ENCODE data around the gene PPP6R2.

Gene PPP6R2

DNA sequence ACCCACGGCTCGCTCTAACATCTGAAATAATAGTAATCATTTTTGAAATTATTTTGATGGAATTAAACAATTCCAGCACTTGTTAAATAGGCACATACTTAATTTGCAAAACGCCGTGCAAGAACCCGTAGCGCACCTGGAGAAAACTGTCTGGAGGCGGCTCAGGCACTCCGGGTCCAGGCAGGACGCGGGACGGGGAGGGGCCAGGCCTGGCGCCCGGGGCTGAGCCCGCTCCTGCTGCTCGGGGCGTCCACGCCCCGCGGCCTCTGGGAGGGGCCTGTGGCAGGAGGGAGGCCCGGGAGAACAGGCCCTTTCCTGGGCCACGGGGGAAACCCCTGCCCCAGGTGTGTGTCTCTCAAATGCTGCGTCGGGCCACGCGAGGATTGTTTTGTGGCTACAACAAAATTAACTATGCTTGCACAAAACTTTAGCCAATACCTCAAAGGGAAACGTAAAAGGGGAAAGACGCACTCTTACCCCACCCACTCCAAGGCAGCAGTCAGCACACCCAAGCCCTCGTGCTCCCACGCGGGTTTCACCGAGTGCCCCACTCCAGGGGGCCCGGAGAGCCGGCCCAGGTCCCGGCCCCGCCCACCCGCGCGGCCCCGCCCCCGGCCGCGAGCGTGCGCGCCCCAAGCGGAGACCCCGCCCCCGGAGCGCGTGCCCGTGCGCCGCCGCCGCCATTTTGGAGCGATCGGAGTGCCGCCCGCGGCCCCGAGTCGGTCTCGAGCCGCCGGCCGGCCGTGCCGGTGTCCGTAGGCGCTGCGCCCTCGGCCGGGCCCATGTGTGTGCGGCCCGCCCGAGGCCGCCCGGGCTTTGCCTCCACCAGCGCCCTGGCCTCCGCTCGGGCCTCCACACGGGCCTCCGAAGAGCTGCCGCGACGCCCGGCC lies at the start of gene PPP6R2:
Gene PPP6R2, plus strand, starts transcription at position 677 of the 890 bp plus-strand sequence. CDS start 50,582 bp downstream, outside the sequence.
- no peak for DNase-seq

- DNase-seq = no peak
Observed at GRCh38 chr22:50293441-50294318, 49.4 kb upstream of the PPP6R2 start.

DNA sequence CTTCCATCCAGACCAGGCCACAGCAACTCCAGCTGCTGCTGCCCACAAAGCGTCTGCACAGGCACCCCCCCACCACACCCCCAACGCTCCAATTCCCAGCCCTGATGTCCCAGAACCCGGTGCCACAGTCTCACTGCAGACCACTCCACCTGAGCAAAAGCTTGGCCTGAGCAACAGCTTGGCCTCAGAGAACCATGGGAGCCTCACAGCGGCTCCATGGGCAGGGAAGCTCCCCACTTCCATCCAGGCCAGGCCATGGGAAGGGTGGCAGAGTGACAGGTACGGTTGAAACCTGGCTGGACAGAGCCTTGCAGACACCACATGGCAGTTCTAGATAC lies 48.8 kb upstream of the PPP6R2 start:
- DNase-seq = no peak

GRCh38 chr22:50296658-50297490 lies 46.3 kb upstream of the PPP6R2 start:
- no peak for DNase-seq

GRCh38 chr22:50297510-50298265 lies 45.4 kb upstream of the PPP6R2 start:
- no peak for DNase-seq

- DNase-seq = no peak
Observed at GRCh38 chr22:50298266-50298637, 44.9 kb upstream of the PPP6R2 start.

DNA sequence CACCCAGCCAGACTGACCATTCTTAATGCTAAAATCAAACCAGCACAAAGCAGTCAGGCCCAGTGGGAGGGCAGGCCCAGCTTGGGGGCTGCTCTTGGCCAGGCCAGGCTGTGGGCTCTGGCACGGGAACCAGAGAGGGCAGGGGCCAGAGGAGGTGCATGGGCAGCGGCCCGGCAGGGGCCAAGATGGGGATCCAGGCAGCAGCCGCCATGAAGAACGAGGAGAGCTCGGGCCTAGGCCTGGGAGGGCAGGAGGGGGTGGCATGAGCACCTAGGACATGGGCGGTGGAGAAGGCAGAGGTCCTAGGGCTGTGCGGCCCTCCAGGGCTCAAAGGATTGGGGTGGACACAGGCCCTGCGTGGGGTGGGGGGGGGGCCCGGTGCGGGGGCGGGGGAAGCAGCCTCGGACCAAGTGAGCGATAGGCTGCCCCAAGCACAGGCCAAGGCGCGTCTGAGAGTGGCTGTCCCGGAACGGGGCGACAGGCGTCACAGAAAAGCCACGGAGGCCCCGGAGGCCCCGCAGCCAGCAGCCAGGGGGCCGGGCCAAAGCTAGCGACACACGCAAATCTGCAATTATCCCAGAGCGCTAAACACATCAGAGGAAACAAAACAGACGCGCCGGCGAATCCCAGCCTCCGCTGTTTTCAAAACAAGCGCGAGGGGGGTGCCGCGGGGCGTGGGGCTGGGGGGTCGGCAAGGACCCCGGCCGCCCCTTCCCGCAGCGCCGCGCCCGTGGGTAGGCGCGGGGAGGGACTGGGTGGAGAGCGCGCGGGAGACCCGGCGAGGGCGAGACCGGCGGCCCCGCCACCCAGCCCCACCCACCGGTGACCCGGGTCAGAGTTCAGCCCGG lies 44.0 kb upstream of the PPP6R2 start:
- no peak for DNase-seq

DNA sequence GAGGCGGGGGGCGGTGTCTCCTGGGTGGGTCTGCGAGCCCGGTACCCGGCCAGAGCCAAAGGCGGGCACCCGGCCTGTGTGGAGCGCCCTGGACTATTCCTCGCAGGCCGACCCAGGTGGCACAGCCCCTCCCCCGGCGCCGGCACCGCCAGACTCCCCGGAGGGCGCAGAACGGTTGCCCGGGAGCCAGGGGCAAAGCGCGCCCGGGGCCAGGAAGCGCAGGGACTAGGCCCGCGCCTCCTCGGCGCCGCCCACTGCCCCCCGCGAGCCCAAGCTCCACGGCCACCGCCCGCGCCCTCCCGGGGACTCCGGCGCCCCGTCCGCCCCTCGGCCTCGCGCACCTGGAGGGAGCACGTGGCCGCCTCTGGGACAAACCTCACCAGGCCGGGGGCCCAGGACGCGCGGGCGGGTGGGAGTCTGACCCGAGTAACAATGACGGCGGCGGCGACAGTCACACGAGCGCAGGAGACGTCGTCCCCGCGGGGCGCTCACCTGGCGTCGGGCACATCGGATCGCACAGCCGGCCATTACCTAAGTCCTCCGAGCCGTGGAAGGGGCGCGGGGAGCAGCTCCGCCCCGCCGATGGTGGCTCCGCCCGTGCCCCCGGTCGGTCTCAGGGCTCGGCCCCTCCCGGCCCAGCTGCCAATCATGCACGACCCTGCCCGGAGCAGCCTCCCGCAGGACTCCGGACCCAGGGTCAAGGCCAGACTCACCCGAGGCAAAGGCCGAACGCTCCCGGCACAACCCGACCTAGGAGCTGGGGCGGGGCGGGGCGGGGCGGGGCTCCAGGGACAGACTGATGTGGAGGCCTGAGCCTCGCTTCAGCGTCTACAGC lies 43.1 kb upstream of the PPP6R2 start:
- no peak for DNase-seq

- no peak for DNase-seq
Observed at GRCh38 chr22:50300620-50301257, 42.4 kb upstream of the PPP6R2 start.

DNA sequence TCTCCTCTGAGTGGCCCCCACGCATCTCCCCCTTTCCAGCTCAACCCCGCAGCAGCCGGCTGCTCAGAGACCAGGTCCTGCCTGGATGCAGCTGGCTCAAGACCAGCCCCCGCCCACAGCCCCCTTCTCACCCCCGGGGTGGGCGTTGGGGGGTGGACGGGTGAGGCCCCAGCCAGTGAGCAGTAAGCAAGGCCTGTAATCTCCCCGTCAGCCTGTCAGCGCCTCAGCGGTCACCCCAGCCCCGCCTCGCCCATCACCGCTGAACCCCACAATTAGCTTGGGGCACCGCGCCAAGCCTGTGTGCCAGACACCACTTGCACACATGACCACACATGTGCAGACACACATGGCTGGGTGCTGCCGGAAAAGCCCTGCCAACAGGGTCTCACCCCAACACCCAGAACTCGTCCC lies 41.5 kb upstream of the PPP6R2 start:
- DNase-seq = no peak

GRCh38 chr22:50302041-50302541 lies 41.0 kb upstream of the PPP6R2 start:
- no peak for DNase-seq

DNA sequence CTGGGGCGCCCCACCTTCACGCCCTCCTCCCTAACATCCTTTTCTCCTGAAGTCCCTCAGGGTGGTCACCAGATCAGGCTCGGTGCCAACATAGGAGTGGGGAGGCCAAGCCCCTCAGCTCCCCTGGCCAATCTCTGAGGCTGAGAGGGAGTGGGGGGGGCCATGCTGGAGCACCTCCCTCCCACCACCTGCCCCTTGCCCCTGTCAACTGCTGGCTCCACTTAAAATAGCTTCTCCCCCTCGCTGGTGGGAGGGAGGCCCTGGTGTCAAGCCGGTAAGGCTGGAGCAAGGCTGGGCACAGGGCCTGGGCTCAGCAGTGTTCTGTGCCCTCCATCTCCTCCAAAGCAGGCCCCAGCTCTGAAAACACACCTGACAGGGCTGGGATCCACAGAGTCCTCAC lies 40.6 kb upstream of the PPP6R2 start:
- no peak for DNase-seq

- DNase-seq = no peak
Observed at GRCh38 chr22:50303515-50303847, 39.6 kb upstream of the PPP6R2 start.

DNA sequence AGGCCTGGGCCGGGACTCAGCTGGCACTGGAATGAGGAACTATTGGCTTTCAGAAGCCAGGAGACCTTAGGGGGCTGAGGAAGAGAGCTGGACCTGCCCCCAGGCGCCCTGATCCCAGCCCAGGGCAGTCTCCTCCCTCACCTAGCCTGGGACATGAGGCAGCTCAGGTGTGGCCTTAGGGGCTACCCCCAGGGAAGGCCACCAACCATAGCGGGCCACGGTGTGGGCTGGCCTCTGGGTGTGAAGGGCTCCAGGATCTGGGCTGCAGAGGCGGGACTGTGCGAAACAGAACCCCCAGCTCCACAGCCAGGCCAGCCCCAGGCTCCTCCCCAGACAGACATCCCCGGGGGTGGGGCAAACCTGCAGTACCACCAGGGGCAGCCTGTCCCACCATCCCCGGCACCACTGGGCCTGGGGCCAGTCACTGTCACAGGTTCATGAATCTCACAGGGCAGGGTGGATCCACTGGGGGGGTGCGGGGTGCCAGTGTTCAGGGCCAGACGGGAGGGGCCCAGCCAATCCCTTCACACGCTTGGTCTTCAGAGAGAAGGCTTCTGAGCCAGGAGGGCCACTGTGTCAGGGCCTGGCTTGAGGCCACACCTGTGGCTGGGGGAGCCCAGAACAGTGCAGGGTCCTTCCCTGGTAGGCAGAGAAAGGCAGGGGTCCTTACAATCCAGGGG lies 39.1 kb upstream of the PPP6R2 start:
- no peak for DNase-seq

DNA sequence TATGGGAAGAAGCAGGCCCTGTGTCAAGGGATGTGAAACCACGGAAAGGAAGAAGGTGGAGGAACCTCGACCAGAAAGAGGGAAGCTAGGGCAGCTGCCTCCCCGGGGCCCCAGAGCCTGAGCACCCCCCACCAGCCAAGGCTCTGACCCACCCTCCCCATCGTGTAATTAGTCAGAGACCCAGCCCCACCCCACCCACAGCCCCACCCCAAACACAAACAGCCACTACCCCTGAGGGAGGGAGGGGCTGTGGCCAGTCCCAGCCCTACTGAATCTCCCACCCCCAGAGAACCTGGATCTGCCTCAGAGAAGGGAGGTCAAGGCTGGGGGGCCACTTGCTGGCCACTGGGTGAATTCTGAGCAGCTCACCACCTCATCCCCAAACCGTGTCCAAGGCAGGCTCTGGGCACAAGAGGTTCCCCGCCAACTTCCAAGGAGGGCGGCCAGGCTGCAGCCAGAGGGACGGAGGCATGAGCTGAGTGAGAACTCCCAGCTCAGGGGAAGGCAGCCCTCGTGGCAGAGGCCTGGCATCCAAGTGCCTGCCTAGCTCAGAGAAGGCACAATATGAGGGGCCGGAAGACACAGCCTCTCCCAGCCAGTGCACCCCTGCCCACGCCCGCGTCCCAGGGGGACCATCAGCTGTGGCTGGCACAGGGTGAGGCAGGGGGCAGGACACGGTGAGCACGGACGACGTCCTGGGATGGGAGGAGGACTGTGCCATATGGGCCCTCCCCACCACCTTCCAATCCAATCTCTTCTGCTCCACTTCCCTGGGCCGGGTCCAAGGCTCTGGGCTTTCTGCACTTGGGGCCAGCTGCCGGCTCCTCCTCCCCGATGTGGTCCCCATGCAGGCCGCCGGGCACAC lies 38.4 kb upstream of the PPP6R2 start:
- DNase-seq = peak; percentile 26

- no peak for DNase-seq
Observed at GRCh38 chr22:50305393-50305922, 37.7 kb upstream of the PPP6R2 start.

DNA sequence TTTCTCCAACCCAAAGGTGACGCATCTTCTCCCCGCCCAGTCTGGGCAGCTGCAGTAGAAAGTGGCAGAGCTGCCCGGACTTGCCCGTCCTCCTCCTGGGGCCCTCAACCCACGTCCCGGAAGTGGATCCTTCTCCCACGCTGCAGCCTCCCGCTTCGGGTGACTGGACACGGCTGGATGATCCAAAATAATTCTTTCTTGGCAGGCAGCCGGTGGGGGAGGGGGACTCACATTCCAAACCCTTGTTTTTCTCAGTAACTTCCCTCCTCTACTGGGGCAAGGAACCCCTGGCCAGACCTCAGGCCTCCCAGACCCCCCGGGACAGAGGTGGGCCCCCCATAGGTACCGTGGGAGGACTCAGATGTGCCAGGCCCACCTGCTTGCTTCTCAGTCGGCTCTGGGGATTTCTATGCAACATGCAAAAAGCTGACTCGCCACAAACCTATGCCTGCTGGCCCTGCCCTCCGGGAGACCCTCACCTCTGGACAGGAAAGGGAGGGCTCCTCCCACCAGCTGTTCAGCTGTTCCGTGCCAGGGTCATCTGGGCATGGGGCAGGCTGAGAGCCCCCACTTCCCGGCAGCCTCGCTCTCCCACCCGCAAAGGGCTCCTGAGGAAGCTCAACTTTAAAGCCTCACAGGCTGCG lies 37.1 kb upstream of the PPP6R2 start:
- DNase-seq = no peak

Data from SIG-M5 (cell line).